Measurements from ENCODE around the gene FGF11. TPM values are rescaled to one million over a fixed set of nuclear protein-coding genes. Genes with fewer than 3 reads are reported as not detected.

The FGF11 gene
- total and polyA plus RNA-seq, 2 of the 13 experiments (the other 11 are each of a cell fraction or from before 2014, with no cell fraction given) = 0.20 to 7.6 TPM

- CTCF ChIA-PET (ENCODE audit: low intra/inter-chr PET ratio, low total read pairs) = no interaction called here
- Histone ChIP-seq H3K4me3 (replicated peaks in 1 of 3; ENCODE audit: insufficient read depth in 1 of 3, low read depth in 2 of 3, low read length in 3 of 3) (no peak overlapping the region), H3K79me2 (ENCODE audit: insufficient read depth, low read length) (no peaks in the 10 kb centered on the region), H3K36me3 (replicated peaks in 1 of 2; ENCODE audit: control insufficient read depth in 1 of 2, insufficient read depth in 2 of 2, low read length in 2 of 2) (no peaks in the 10 kb centered on the region), H2AFZ (ENCODE audit: low read length) (no peak overlapping the region), H3K27me3 (ENCODE audit: control insufficient read depth in 1 of 2, insufficient read depth in 2 of 2, low read length in 2 of 2) (peaks cover 2 to 5% of the 10 kb centered on the region in 2 experiments; a peak in 1 of 5 replicates), H3K4me2 (ENCODE audit: low read depth, low read length) (no peak overlapping the region), H3K9me3 (ENCODE audit: low read length) (no peaks in the 10 kb centered on the region), H3K4me1 (ENCODE audit: insufficient read depth, low read length) (peaks cover 13% of the 10 kb centered on the region; the same call in 1 of the 2 replicates), H3K9ac (ENCODE audit: insufficient read depth, low read depth, low read length) (no peak overlapping the region), H3K27ac (ENCODE audit: extremely low read length, insufficient read depth, low read length) (no peak overlapping the region), H4K20me1 (ENCODE audit: insufficient read depth, low read length) (no peaks in the 10 kb centered on the region)
- BruUV-seq (replicated peaks) = no TSS peak
- in situ Hi-C loops (cut with HindIII; ENCODE audit: extremely low pct_ligation_motif_present, low pct_unique_long_range_greater_than_20kb) = no loop called here
- ATAC-seq = no peak; the same call in 2 of the 3 replicates
- DNase-seq (ENCODE audit: low spot score) = no peak
- FAIRE-seq = no peak
- POLR2A ChIA-PET = interaction anchor here (1.8 kb wide), 1 partner anchor 18 kb away, joined by 11 read pairs; the partner anchor contains the start of gene TMEM256
- 73% methylated on average over 12 of the region's 16 CpGs for whole genome bisulfite sequencing (ENCODE audit: low lambda C conversion rate)
- intact Hi-C loops (cut with micrococcal nuclease; ENCODE audit: unreplicated experiment) = no loop called here
- TF ChIP-seq ZNF329 (CRISPR knock-in tag; IDR thresholded peaks at IDR 0.05; ENCODE audit: low read depth) (no peak), ZNF644 (CRISPR knock-in tag; IDR thresholded peaks at IDR 0.05; ENCODE audit: low read depth) (no peak), RERE (CRISPR knock-in tag; IDR thresholded peaks at IDR 0.05; ENCODE audit: low read depth) (no peak), ASH2L (IDR thresholded peaks at IDR 0.05; ENCODE audit: insufficient read length, low read depth, low read length) (no peak), ADNP (CRISPR knock-in tag; IDR thresholded peaks at IDR 0.05) (no peak), BCL6 (CRISPR knock-in tag; IDR thresholded peaks at IDR 0.05) (no peak), HMG20B (CRISPR knock-in tag; conservative IDR thresholded peaks at IDR 0.05) (no peak), ZFP36L2 (CRISPR knock-in tag; IDR thresholded peaks at IDR 0.05) (no peak), ETV6 (CRISPR knock-in tag; conservative IDR thresholded peaks at IDR 0.05) (no peak), KDM2A (CRISPR knock-in tag; IDR thresholded peaks at IDR 0.05; ENCODE audit: borderline replicate concordance, low read depth) (no peak)
- TF ChIP-seq, protein P1, sequence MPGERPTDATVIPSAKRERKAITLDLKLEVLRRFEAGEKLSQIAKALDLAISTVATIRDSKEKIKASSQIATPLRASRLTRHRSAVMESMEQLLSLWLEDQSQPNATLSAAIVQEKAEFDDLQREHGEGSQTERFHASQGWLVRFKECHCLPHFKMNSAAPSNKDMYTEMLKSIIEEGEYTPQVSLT (CRISPR knock-in tag; IDR thresholded peaks at IDR 0.05; ENCODE audit: borderline replicate concordance, low read depth) = no peak
Observed at GRCh38 chr17:7421186-7421585, 18.1 kb upstream of the FGF11 start.

Data from HepG2 (cell line).